Stimulated activated CD8-positive, alpha-beta memory T cell treated with anti-CD3 and anti-CD28 coated beads, Interleukin-4, amount 100 ng/mL, for 24 hours (primary cell): ENCODE results near the gene PC.

Source experiments
- DNase-seq: peaks from one replicate; pipeline ENCODE4 v3.0.0-alpha.2; 2020; ENCODE audit warnings: low read depth

Gene PC

GRCh38 chr11:66867425-66868040, 90.7 kb downstream of the PC start:
- DNase-seq = no peak

- DNase-seq = no peak
These were observed 91.6 kb downstream of the PC start for GRCh38 chr11:66866511-66866986.

GRCh38 chr11:66866007-66866406, 92.2 kb downstream of the PC start:
- DNase-seq = no peak

GRCh38 chr11:66864924-66865697, 93.1 kb downstream of the PC start:
- DNase-seq = no peak

- DNase-seq = no peak
These were observed 93.8 kb downstream of the PC start for GRCh38 chr11:66864172-66864901.

GRCh38 chr11:66863428-66864125, 94.6 kb downstream of the PC start:
- DNase-seq = no peak

GRCh38 chr11:66862559-66863037, 95.6 kb downstream of the PC start:
- no peak for DNase-seq

GRCh38 chr11:66861774-66862558, 96.2 kb downstream of the PC start:
- DNase-seq = no peak

- DNase-seq = no peak
These were observed 97.0 kb downstream of the PC start for GRCh38 chr11:66861038-66861773.

- DNase-seq = no peak
These were observed 97.7 kb downstream of the PC start for GRCh38 chr11:66860449-66860831.

- DNase-seq = no peak
These were observed 98.3 kb downstream of the PC start for GRCh38 chr11:66859686-66860448.

- DNase-seq = no peak
These were observed 99.1 kb downstream of the PC start for GRCh38 chr11:66858939-66859685.

GRCh38 chr11:66858186-66858938, 99.8 kb downstream of the PC start:
- no peak for DNase-seq

- no peak for DNase-seq
These were observed 100.3 kb downstream of the PC start for GRCh38 chr11:66857927-66858185.

GRCh38 chr11:66857234-66857926, 100.8 kb downstream of the PC start:
- no peak for DNase-seq

- peak; percentile 28 for DNase-seq
These were observed 101.5 kb downstream of the PC start, which contains the start of gene LRFN4 for GRCh38 chr11:66856496-66857233. TSS of gene LRFN4 (plus strand) at chr11:66857064. CDS start at chr11:66857745, 681 bp downstream.
